ENCODE results near the gene MRPS22.
A peak's percentile ranks its signal among the peaks of the same experiment; 100 is the strongest.

Gene MRPS22

DNA sequence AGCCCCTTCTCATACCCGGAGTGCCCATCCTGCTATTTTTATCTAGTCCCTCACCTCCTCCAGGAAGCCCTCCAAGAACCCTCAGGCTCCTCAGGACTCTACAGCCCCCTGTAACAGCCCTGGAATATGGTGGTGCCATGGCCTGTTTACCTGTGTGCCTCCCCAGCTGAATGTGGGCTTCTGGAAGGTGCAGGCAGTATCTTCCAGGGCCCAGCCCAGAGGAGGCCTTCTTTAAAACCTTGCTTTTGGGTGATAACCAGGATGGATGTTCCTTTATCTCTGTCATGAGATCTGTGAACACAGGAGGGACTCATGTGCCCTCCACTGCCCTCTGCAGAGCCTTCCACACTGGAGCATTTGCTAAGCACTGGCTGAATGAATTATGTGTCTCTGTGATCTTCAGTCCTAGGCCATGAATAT, 36.7 kb upstream of the MRPS22 start:
- TF ChIP-seq, protein P1, sequence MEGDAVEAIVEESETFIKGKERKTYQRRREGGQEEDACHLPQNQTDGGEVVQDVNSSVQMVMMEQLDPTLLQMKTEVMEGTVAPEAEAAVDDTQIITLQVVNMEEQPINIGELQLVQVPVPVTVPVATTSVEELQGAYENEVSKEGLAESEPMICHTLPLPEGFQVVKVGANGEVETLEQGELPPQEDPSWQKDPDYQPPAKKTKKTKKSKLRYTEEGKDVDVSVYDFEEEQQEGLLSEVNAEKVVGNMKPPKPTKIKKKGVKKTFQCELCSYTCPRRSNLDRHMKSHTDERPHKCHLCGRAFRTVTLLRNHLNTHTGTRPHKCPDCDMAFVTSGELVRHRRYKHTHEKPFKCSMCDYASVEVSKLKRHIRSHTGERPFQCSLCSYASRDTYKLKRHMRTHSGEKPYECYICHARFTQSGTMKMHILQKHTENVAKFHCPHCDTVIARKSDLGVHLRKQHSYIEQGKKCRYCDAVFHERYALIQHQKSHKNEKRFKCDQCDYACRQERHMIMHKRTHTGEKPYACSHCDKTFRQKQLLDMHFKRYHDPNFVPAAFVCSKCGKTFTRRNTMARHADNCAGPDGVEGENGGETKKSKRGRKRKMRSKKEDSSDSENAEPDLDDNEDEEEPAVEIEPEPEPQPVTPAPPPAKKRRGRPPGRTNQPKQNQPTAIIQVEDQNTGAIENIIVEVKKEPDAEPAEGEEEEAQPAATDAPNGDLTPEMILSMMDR (IDR thresholded peaks at IDR 0.05; ENCODE audit: low read depth, low read length) = no peak; the same call in 1 of the 2 replicates
- DNase-seq (ENCODE audit: extremely low read depth, low read depth) = no peak

DNA sequence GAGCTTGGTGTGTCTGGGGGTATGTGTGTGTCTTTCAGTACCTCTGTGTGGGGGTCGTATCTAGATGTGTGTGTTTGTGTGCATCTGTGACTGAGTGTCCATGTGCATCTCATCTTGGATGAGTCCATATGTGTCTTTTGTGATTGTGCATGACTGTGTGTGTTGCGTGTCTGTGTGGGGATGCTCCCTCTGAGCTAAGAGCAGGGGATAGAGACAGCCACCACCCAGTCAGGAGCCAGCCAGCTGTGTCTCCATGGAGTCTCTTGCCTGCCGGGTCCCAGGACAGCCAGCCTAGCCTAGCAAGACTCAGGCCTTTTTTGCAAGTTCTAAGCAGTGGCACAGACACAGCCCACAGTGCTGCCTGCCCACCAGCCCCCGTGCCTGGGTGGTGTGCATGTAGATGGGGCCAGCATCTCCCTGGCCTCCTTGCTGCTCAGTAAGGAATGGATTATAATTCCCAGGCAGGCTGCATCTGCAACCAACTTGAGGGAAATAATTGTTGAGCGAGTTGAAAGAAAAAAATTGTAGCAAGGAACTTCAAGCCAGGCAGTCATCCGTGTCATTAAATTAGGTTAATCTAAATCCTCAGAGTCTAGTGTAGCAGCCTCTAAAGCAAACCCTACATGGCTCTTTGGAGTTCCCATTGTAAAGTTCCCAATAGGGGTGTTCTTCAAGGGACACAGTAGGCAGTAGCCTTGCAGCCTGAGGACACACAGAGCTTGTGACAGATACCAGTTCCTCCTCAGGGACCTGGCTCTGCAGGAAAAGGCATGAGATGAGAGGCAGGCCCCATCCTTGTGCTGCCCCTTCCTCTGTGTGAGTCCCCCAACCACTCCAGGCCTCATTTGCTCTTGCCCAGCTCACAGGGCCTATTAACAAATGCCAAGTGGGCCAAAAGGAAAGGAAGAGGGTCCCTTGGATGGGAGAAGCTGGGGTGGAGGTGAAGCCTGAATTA, 35.9 kb upstream of the MRPS22 start:
- no peak for DNase-seq (ENCODE audit: extremely low read depth, low read depth)
- TF ChIP-seq, protein P1 (IDR thresholded peaks at IDR 0.05; ENCODE audit: low read depth, low read length) = no peak

DNA sequence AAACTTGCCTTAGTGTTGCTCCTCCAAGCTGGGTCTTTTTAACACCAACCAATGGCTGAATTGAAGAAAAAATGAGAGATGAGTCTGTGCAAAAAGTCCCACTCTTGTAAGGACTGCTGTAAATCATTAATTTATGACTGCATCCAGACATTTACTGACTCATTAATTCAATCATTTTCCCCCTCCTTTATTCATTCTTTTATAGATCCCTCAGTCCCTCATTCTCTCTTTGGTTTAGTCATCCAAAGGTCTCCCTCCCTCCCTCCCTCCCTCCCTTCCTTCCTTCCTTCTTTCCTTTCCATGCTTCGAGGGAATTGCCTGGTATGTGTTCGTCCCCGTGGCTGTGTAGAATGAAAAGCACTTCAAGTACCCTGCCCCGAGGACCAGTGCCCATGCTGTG, 35.3 kb upstream of the MRPS22 start:
- no peak for DNase-seq (ENCODE audit: extremely low read depth, low read depth)

DNA sequence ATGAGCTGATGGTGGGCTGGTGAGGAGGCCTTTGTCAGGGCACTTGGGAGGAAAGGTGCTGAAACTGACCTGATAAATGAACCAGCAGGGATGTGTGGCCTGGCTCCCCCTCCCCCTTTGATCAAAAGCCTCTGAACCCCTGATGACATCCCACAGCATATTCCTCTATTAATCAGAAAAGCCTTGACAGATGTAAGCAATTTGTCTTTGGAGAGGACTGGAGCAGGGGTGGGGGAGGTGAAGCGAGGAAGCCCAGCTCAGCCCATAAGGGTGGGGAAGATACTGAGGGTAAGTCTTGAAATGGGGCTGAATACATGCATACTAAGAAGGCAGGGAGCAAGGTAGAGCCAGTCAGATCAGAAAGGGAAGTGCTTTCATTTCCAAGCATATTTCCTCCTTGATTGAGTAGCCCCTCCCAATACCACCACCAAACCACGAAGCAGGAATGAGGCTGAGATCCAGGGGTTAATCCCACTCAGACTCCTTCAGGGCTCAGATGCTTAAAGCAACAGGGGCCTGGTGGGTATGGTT, 34.7 kb upstream of the MRPS22 start:
- TF ChIP-seq, protein P1 (IDR thresholded peaks at IDR 0.05; ENCODE audit: low read depth, low read length) = no peak
- no peak for DNase-seq (ENCODE audit: extremely low read depth, low read depth)

More for the DNA sequence above, 35.3 kb upstream of the MRPS22 start:
- TF ChIP-seq, protein P1 (IDR thresholded peaks at IDR 0.05; ENCODE audit: low read depth, low read length) = no peak

DNA sequence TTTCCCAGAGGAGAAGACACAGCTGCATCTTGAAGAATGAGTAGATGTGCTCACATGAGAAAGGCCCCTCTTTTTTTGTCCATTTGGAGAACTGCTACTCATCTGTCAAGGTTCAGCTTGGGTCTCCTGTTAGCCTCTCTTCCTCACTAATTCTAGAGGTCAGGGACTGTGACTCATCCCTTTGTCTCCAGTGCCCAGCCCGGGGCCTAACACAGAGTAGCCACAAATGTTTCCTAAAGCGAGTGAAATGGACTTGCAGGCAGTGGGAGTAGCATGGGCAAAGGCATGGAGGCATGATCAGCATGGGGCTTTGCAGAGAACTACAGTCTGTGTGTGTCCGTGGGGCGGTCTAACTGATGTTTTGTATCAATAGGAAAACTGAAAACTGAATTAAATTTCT, 33.9 kb upstream of the MRPS22 start:
- DNase-seq (ENCODE audit: extremely low read depth, low read depth) = no peak

DNA sequence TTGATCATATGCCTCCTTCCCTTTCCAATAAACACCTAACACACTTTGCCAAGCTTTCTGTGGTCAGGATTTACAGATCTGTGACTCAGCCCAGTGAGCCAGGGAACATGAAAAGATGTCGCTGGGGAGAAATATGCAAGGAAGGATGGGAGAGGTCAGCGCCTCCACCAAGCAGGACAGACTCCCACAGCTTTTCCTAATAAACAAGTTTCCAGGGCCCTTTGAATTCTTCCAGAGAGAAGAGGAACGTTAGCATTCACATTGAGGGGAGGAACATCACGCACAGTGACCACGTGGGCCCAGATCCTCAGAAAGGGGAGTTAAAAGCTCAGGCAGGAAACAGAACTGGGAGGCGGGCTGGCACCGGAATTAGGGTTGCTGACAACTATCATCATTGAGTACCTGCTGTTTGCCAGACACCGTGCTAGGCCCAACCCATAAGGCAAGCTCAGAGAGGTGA, 33.3 kb upstream of the MRPS22 start:
- DNase-seq (ENCODE audit: extremely low read depth, low read depth) = peak; percentile 62
- TF ChIP-seq, protein P1 (IDR thresholded peaks at IDR 0.05; ENCODE audit: low read depth, low read length) = no peak

More for the DNA sequence above, 33.9 kb upstream of the MRPS22 start:
- TF ChIP-seq, protein P1 (IDR thresholded peaks at IDR 0.05; ENCODE audit: low read depth, low read length) = no peak

DNA sequence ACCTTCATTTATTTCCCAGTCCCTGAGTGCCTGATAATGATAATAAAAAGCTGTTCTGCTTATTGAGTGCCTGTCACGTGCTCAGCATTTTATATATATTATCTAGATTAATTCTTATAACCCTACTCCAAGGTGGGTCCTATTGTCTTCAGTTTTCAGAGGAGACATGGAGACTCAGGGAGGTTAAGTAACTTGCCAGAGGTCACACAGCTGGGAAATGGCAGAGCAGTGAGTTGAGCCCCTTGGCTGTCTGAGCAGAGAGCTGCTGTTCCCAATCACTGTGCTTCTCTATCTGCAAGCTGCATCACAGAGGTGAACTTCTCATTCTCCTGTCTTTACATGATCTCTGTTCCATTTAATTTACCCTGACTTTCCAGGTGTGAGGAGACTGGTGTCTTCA, 32.3 kb upstream of the MRPS22 start:
- no peak for DNase-seq (ENCODE audit: extremely low read depth, low read depth)
- TF ChIP-seq, protein P1 (IDR thresholded peaks at IDR 0.05; ENCODE audit: low read depth, low read length) = no peak

Data from AG09319 (cell line).